ENCODE results near the gene SLC4A2. TPM values are rescaled to one million over a fixed set of nuclear protein-coding genes. Genes with fewer than 3 reads are reported as not detected.

Gene SLC4A2
- total RNA-seq, 1 donor from 2014 or later, result 127 TPM

DNA sequence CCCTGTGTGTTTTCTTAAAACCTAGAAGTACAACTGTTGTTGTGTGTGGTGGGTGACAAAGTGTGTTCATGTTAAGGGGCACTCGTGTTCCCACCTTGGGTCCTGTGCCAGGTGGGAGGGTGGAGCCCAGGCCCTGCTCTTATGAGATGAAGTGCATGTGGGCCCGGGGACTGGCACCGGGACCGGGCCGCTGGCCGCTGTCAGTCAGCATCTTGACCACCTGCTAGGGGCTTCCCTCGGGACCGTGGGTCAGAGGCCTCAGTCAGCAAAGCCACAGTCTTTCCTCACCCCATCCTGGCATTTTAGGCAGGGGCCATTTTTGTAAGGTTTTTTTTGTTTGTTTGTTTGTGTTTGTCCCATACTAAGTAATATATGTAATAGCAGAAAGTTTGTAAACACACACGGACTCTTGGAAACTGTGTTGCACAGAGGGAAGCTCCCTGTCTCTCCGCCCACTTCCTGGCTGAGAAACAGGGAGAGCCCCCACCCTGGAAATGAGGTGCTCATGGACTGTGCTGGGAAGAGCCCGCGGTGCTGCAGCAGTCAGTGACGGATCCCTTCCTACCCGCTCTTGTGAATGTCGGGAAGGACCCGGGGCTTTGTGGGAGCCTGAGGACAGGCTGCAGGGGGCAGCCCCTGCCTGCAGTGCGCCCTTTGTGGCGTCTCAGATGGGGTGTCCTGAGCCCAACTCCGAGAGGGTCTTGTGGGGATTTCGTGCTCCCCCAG is 40.3 kb downstream of the SLC4A2 start:
- DNase-seq, result no peak
- intact Hi-C loops (cut with micrococcal nuclease), result no loop called here
- no peaks in the 10 kb centered on the region for H3K36me3 Mint-ChIP-seq (ENCODE audit: low read depth)
- no peak overlapping the region for H3K4me3 Mint-ChIP-seq
- H3K9me3 Mint-ChIP-seq, result no peaks in the 10 kb centered on the region
- H3K4me1 Mint-ChIP-seq, result peaks cover 4% of the 10 kb centered on the region
- H3K27me3 Mint-ChIP-seq, result no peaks in the 10 kb centered on the region
- H3K27ac Mint-ChIP-seq, result no peak overlapping the region

DNA sequence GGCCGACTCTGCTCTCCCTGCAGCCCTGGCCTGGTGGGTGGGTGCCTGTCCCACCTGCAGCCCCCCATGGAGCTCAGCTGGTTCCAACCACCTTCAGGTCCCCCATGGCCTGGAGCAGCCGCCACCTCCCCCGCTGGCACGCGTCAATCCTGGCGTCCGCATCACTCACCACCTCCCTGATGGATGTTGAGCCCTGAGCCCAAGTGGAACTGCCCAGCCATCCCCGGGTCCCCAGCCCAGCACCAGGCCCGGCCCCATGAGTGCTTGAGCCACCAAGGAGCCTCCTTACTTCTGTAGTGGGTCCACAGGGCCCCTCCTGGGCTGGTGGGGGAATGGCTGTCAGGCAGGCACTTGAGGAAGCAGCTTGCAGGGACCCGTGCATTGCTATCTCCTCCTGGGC is 41.5 kb downstream of the SLC4A2 start:
- no peak overlapping the region for H3K27ac Mint-ChIP-seq
- H3K4me3 Mint-ChIP-seq, result no peak overlapping the region
- intact Hi-C loops (cut with micrococcal nuclease), result no loop called here
- H3K36me3 Mint-ChIP-seq (ENCODE audit: low read depth), result no peaks in the 10 kb centered on the region
- no peaks in the 10 kb centered on the region for H3K9me3 Mint-ChIP-seq
- H3K27me3 Mint-ChIP-seq, result no peaks in the 10 kb centered on the region
- no peak for DNase-seq
- H3K4me1 Mint-ChIP-seq, result peaks cover 4% of the 10 kb centered on the region

DNA sequence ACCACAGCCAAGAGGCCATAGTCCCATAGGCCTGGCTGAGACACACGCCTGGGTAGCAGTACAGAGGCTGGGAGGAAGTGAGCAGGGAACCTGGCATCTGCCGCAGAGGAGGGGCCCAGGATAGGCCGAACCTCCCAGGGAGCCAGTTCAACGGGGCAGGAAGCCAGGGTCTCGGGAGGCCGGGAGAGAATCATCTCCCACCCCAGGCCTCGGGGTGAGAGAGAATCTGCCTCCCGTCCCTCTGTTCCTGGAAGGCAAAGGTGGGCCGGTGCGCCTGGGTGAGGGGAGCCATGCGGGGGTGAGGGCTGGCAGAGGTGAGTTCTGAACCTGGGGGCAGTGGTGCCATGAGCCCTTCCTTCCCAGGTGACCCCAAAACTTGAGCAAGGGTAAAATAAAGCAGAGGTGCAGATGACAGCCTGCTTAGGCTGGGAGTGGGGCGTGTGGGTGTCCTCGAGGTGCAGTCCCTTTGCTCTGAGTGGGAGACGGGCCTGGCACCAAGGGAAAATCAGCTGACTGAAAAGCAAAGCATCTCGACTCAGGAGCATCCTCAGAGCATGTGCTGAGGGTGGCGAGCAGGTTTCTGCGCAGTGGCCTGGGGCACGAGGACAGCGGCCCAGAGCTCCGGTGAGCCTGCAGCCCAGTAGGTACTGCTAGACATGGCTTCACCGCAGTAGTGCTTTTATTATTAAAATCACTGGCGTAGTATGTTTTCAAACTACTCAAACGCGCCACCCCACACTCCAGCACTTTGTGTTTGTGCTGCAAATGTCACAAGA is 42.4 kb downstream of the SLC4A2 start:
- H3K4me3 Mint-ChIP-seq, result no peak overlapping the region
- H3K9me3 Mint-ChIP-seq, result no peaks in the 10 kb centered on the region
- H3K27me3 Mint-ChIP-seq, result no peaks in the 10 kb centered on the region
- DNase-seq, result no peak
- H3K27ac Mint-ChIP-seq, result no peak overlapping the region
- H3K36me3 Mint-ChIP-seq (ENCODE audit: low read depth), result no peaks in the 10 kb centered on the region
- intact Hi-C loops (cut with micrococcal nuclease), result no loop called here
- H3K4me1 Mint-ChIP-seq, result peaks cover 2% of the 10 kb centered on the region

DNA sequence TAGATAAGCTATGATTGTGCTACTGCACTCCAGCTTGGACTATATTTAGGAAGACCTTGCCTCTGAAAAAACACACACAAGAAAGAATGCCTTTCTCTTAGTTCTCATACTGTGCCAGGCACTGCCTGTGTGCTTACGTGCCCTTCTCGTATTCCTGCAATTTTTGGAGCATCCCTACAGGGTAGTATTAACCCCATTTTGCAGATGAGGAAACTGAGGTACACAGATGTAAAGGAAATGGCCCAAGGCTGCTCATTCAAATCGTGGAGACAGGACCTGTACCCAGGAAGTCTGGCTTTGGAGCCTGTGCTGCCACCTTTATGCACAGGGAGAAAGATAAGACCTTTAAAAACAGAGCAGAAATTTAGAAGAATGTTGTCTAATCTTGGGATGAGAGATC is 43.6 kb downstream of the SLC4A2 start:
- Mint-ChIP-seq H3K36me3 (ENCODE audit: low read depth) (no peaks in the 10 kb centered on the region), H3K4me1 (peaks cover 2% of the 10 kb centered on the region), H3K27me3 (no peaks in the 10 kb centered on the region), H3K27ac (peak overlapping the region; percentile 1), H3K4me3 (no peak overlapping the region), H3K9me3 (no peaks in the 10 kb centered on the region)
- intact Hi-C loops (cut with micrococcal nuclease), result no loop called here
- DNase-seq, result no peak

DNA sequence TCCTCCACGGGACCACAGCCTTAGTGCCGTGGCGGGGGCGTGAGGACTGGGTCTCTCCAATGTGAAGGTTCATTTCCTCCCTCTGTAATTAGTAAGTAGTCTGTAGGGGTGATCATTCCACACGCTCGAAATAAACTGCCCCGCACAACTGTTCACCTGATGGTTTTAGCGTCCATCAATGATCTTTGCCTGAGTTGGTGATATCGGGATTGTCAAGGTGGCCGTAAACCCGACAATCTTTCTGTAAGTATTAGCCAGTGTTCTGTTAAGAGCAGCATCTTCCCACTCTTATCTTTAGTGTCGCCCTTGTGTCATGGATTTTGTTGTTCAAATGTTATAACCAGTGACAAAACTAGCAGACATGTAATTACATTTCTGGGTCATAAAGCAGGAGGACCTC is 44.6 kb downstream of the SLC4A2 start:
- Mint-ChIP-seq H3K9me3 (no peaks in the 10 kb centered on the region), H3K36me3 (ENCODE audit: low read depth) (no peaks in the 10 kb centered on the region), H3K4me1 (peaks cover 2% of the 10 kb centered on the region), H3K27ac (no peak overlapping the region), H3K4me3 (no peak overlapping the region), H3K27me3 (no peaks in the 10 kb centered on the region)
- intact Hi-C loops (cut with micrococcal nuclease), result no loop called here
- DNase-seq, result no peak

DNA sequence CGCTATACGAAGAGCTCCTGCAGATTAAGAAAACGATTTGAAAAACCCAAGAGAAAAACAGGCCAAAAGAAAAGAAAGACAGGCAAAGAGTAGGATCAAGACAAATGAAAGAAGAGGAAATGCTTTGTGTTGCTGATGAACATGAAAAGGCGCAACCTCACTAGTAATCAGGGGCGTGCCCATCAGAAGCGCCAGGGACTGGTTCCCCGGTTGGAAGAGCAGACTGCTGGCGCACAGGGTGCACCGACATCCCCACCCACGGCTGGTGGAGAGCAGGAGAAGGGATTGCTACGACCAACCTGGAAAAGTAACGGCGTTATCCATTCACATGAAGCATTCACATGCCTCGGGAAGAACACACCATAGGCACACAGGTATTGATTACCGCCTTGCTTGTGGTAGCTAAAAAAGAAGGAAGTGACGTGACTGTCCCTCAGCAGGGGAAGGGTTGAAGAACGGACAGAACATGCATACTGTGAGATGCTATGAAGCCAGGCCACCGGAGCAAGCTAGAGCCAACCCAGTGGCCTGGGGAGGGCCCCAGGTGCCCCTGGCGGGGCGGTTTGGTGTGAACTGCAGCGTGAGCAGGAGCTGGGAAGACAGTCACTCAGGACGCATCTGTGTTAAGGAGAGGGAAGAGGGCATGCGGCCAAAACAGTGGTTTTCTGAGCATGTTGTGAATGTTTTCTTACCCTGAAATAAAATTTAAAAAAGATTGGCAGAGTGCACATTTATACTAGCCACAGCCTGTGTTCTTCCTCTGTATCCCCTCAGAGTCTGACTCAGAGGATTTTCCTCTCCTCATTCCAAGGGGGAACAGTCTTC is 45.2 kb downstream of the SLC4A2 start:
- DNase-seq, result no peak
- Mint-ChIP-seq H3K36me3 (ENCODE audit: low read depth) (no peaks in the 10 kb centered on the region), H3K4me1 (peaks cover 2% of the 10 kb centered on the region), H3K4me3 (no peak overlapping the region), H3K27ac (no peak overlapping the region), H3K27me3 (no peaks in the 10 kb centered on the region), H3K9me3 (no peaks in the 10 kb centered on the region)
- intact Hi-C loops (cut with micrococcal nuclease), result no loop called here

DNA sequence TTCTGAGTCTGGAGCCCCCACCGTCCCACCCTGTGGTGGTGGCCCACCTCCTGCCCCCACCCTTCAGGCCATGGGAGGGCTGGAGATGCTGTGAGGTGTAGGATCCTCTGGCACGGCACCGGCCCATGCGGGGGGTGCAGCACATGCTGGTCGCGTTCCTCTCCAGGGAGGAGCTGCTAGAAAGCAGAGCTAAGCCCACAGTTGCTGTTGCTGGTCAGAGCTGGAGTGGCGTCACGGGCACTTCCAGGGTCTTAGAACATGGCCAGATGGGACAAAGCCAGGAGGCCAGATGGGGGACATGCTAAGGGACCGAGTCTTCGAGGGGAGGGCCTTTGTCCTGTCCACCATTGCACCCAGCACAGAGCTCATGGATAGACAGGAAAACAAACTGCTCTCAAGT is 48.5 kb downstream of the SLC4A2 start:
- Mint-ChIP-seq H3K9me3 (no peaks in the 10 kb centered on the region), H3K4me3 (no peak overlapping the region)

DNA sequence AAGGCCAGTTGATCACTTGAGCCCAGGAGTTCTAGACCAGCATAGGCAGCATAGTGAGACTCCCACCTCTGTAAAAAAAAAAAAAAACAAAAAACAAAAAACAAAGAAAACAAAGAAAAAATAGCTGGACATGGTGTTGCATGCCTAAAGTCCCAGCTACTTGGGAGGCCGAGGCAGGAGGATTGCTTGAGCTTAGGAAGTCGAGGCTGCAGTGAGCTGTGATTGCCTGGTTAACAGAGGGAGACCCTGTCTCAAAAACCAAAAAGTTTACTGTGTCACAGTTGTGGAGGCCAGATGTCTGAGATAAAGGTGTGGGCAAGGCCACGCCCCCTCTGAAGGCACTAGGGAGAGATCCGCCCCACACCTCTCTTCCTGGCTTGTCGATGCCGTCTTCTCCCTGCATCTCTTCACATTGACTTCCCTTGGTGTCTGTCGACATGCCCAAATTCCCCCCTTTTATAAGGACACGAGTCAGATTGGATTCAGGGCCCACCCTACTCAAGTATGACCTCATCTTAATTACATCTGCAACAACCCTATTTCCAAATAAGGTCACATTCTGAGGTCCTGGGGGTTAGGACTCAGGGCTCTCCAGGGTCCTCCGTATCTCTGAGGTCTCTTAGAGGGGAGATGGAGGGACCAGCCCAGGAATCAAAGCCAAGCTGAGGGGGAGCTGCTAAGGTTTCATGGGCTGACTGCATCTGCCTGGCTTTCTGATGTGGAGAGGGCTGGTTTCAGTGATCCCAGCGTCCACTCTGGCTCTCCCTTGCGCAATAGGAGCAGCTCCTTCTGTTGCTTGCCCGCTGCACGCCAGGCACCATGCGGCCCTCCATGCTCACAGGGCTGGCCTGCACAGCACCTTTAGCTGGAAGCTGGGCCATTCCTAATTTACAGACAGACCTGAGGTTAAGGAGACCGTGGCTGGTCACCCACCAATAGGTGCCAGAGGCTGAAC is 50.0 kb downstream of the SLC4A2 start:
- intact Hi-C loops (cut with micrococcal nuclease), result loop anchor here (2.0 to 10.0 kb wide), 3 partner anchors 21 to 212 kb away; partner anchors contain the start of gene KCNH2
- H3K4me3 Mint-ChIP-seq, result no peak overlapping the region
- peaks cover 5% of the 10 kb centered on the region for H3K4me1 Mint-ChIP-seq
- peaks cover 11% of the 10 kb centered on the region for H3K27me3 Mint-ChIP-seq
- H3K27ac Mint-ChIP-seq, result no peak overlapping the region
- no peak for DNase-seq
- H3K9me3 Mint-ChIP-seq, result no peaks in the 10 kb centered on the region
- no peaks in the 10 kb centered on the region for H3K36me3 Mint-ChIP-seq (ENCODE audit: low read depth)

More for the DNA sequence above, 48.5 kb downstream of the SLC4A2 start:
- peaks cover under 1% of the 10 kb centered on the region for H3K27me3 Mint-ChIP-seq
- DNase-seq, result no peak
- no peak overlapping the region for H3K27ac Mint-ChIP-seq
- intact Hi-C loops (cut with micrococcal nuclease), result no loop called here
- H3K4me1 Mint-ChIP-seq, result peaks cover 5% of the 10 kb centered on the region
- no peaks in the 10 kb centered on the region for H3K36me3 Mint-ChIP-seq (ENCODE audit: low read depth)

DNA sequence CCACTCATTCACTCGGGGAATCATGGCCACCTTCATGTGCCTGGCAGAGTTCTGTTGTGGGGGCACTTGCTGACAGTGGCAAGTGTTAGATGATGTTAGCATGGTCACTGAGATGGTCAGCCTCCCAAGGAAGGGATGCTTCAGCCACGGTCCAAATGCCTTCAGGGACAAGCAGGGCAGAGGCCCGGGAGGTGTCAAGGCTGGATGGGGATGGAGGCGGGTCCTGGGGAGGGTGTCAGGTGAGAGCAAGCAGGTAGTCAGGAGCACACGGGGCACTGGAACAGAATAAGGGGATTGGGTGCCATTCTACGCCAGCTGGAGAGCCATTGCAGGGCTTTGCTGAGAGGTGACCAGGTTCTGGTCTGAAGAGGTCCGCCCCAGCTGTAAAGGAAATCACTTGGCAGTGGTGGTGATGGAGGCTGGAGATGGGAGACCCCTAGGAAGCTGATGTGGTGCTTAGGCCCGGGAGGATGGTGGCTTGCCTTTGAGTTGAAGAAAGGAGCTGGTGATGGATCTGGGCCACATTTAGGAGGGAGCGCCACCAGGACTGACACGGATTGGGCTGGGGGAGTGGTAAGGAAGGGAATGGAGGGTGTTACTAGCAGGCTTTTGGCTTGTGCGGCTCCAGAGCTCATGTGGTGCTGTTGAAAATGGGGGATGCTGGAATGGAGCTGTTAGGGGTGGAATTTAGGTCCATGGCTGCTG is 51.0 kb downstream of the SLC4A2 start:
- intact Hi-C loops (cut with micrococcal nuclease), result loop anchor here (2.0 to 10.0 kb wide), 3 partner anchors 22 to 213 kb away; partner anchors contain the start of gene KCNH2
- Mint-ChIP-seq H3K27ac (no peak overlapping the region), H3K36me3 (ENCODE audit: low read depth) (no peaks in the 10 kb centered on the region), H3K27me3 (peaks cover 11% of the 10 kb centered on the region), H3K4me3 (no peak overlapping the region), H3K4me1 (peaks cover 3% of the 10 kb centered on the region), H3K9me3 (no peaks in the 10 kb centered on the region)
- no peak for DNase-seq

DNA sequence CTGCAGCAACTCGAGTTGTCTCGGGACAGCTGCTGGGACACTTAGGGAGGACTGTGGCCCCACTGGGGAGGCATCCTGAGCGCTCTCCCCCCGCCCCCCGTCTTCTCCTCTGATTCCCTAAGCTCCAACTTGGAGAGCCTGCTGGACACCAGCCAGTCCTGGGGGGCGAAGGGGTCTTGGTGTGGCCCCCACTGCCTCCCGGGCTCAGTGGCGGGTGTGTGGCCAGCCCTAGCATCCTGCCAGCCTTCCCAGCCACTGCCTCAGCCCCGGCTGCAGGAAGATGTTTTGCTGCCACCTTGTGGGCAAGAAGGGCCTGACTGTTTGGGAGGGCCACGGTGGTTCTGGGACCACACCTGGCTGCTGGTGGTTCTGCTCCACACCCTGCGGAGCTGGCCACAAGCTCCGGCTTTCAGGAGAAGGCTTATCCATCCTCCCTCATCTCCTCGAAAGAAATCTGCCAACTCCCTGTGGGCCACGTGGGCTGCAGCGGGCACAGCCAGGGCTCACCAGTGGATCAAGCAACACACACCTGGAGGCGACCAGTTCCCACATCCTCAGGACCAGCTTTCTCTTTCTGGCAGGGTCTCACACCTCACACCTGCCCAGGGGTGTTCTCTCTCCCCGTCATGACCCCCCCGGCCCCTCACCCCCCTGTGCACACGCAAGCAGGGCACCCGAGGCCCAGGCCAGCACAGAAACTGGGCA is 51.7 kb downstream of the SLC4A2 start:
- peak; percentile 93 for DNase-seq
- Mint-ChIP-seq H3K9me3 (no peaks in the 10 kb centered on the region), H3K27me3 (peaks cover 16% of the 10 kb centered on the region), H3K4me3 (no peak overlapping the region), H3K36me3 (ENCODE audit: low read depth) (no peaks in the 10 kb centered on the region), H3K27ac (no peak overlapping the region), H3K4me1 (peaks cover 3% of the 10 kb centered on the region)
- intact Hi-C loops (cut with micrococcal nuclease), result loop anchor here (1.0 to 10.0 kb wide), 5 partner anchors 19 to 214 kb away; partner anchors contain the start of genes ABCB8 and KCNH2

DNA sequence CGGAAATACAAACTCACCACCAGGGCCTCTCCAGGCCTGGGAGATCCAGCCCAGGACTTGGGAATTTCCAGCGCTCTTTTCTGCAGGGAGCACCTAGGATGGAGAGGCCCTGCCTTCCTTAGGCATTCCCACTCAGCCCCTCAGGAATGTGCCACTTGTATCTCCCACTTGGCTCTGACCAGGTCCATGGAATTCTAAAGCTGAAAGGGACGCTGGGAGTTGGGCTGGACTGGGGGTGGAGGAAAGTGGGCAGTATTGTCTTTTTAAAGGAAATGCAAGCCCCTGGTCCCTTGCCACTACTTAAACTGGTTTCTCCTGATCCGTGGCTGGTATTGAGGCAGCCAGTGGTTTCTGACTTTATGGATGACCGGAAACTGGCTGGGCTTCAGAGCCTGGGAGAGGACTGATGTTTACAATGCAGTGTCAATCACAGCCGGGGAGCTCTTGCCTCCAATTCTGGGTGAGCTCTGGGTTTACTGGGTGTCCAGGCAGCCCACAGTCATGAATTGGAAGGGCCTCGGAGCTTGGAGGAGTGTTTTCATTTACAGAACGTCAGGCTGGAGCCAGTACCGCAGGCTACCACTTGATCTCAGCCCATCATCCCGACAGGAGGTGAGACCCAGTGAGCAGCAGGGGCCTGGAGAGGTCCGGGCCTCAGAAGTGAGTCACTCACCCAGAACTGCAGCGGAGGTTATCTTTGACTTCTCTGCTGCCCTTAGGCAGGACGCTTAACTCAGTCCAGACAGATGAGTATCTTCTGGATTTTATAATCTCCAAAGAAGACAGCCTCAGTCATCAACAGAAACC is 54.2 kb downstream of the SLC4A2 start:
- no peaks in the 10 kb centered on the region for H3K36me3 Mint-ChIP-seq (ENCODE audit: low read depth)
- H3K9me3 Mint-ChIP-seq, result no peaks in the 10 kb centered on the region
- no peak for DNase-seq
- H3K4me3 Mint-ChIP-seq, result no peak overlapping the region
- no peak overlapping the region for H3K27ac Mint-ChIP-seq
- H3K4me1 Mint-ChIP-seq, result peaks cover 3% of the 10 kb centered on the region
- intact Hi-C loops (cut with micrococcal nuclease), result loop anchor here (5.0 to 10.0 kb wide), 2 partner anchors 139 to 216 kb away; partner anchors contain the start of gene KCNH2
- peaks cover 16% of the 10 kb centered on the region for H3K27me3 Mint-ChIP-seq

Data from activated CD4-positive, alpha-beta T cell treated with anti-CD3 and anti-CD28 coated beads, Interleukin-2, amount 10 ng/mL, durations not matched to agents 24 days and 14 days (primary cell).